Tibial nerve (tissue), 4 donors: ENCODE measurements around the gene PROM1. TPM values are rescaled to one million over a fixed set of nuclear protein-coding genes. Genes with fewer than 3 reads are reported as not detected.

Source experiments
- DNase-seq, 2 donors: peaks; one replicate each; pipeline ENCODE4 v3.0.0-alpha.2; 2019; ENCODE audit warnings: low spot score in 2 of 2
- H3K27ac ChIP-seq, 4 donors: fragments of 200-600 bp; sonication (generic) in 3 of 4; one replicate each; pipeline ENCODE4 v1.5.1; 2017 to 2019; ENCODE audit warnings: mild to moderate bottlenecking in 1 of 4
- H3K27me3 ChIP-seq, 2 donors: fragments of 200-600 bp; sonication (generic) in 1 of 2; one replicate each; pipeline versions ENCODE4 v1.5.1 to v1.6.0; 2017 to 2019
- H3K36me3 ChIP-seq, 3 donors: fragments of 200-600 bp; sonication (generic); one replicate each; pipeline ENCODE4 v1.5.1; 2018 to 2019
- H3K4me1 ChIP-seq, 4 donors: fragments of 200-600 bp; sonication (generic) in 3 of 4; one replicate each; pipeline ENCODE4 v1.5.1; 2017 to 2019
- H3K4me3 ChIP-seq, 4 donors: fragments of 200-600 bp; sonication (generic) in 3 of 4; one replicate each; pipeline ENCODE4 v1.5.1; 2017 to 2019; ENCODE audit warnings: mild to moderate bottlenecking in 1 of 4, moderate library complexity in 1 of 4
- H3K9me3 ChIP-seq, 4 donors: fragments of 200-600 bp; sonication (generic) in 3 of 4; one replicate each; pipeline ENCODE4 v1.5.1; 2017 to 2019
- EP300 ChIP-seq, 2 donors: sonication (generic); formaldehyde crosslinking; IDR thresholded peaks; one replicate each; pipeline ENCODE4 v1.6.1; 2017; ENCODE audit warnings: antibody characterized with exemption in 2 of 2, mild to moderate bottlenecking in 1 of 2
- POLR2A ChIP-seq, 2 donors: fragments of 450-650 bp; IDR thresholded peaks; one replicate each; pipeline ENCODE4 v1.6.1; 2017; ENCODE audit warnings: antibody characterized with exemption in 2 of 2, mild to moderate bottlenecking in 2 of 2, moderate library complexity in 2 of 2
- WGBS, 2 donors: methylation state at CpG; one replicate each; pipeline ENCODE4 v1.1.5; 2018; 5-methylcytosine and 5-hydroxymethylcytosine counted together
- total RNA-seq, 4 donors: library from RNA; depleted of rRNA; stranded (reverse); fragments of >200 nt; gene quantifications; one replicate each; pipeline ENCODE4 v1.1.0, GENCODE V29; 2016
- TF ChIP-seq, protein P1 (sequence below), 5 experiments: fragments of 200-600 bp in 3 of 5; fragments of 450-650 bp in 2 of 5; sonication (generic) in 3 of 5; IDR thresholded peaks; one replicate each; pipeline ENCODE4 v1.5.1; 2016 to 2019; ENCODE audit warnings: antibody characterized with exemption in 5 of 5, mild to moderate bottlenecking in 3 of 5, moderate library complexity in 2 of 5

The PROM1 gene
- total RNA-seq, 4 donors from 2014 or later, result not detected

GRCh38 chr4:16000708-16001483 is 82.9 kb downstream of the PROM1 start:
- Histone ChIP-seq H3K27me3 (no peaks in the 10 kb centered on the region), H3K9me3 (no peaks in the 10 kb centered on the region), H3K27ac (no peak overlapping the region), H3K4me1 (peaks cover 0 to 10% (median 0%) of the 10 kb centered on the region in 4 donors), H3K4me3 (no peak overlapping the region), H3K36me3 (no peaks in the 10 kb centered on the region)
- no peak for DNase-seq
- 75 to 80% methylated on average over 12 of the region's 12 CpGs for WGBS, 2 donors
- no peak for TF ChIP-seq POLR2A (IDR thresholded peaks at IDR 0.05)
- TF ChIP-seq EP300 (IDR thresholded peaks at IDR 0.05), result no peak
- TF ChIP-seq, protein P1, sequence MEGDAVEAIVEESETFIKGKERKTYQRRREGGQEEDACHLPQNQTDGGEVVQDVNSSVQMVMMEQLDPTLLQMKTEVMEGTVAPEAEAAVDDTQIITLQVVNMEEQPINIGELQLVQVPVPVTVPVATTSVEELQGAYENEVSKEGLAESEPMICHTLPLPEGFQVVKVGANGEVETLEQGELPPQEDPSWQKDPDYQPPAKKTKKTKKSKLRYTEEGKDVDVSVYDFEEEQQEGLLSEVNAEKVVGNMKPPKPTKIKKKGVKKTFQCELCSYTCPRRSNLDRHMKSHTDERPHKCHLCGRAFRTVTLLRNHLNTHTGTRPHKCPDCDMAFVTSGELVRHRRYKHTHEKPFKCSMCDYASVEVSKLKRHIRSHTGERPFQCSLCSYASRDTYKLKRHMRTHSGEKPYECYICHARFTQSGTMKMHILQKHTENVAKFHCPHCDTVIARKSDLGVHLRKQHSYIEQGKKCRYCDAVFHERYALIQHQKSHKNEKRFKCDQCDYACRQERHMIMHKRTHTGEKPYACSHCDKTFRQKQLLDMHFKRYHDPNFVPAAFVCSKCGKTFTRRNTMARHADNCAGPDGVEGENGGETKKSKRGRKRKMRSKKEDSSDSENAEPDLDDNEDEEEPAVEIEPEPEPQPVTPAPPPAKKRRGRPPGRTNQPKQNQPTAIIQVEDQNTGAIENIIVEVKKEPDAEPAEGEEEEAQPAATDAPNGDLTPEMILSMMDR (IDR thresholded peaks at IDR 0.05), result no peak

- no peak overlapping the region for H3K4me3 ChIP-seq
- no peaks in the 10 kb centered on the region for H3K36me3 ChIP-seq
- no peaks in the 10 kb centered on the region for H3K9me3 ChIP-seq
- TF ChIP-seq EP300 (IDR thresholded peaks at IDR 0.05), result no peak
- TF ChIP-seq, protein P1 (IDR thresholded peaks at IDR 0.05), result no peak
- TF ChIP-seq POLR2A (IDR thresholded peaks at IDR 0.05), result no peak
- peaks cover 0 to 9% (median 0%) of the 10 kb centered on the region in 4 donors for H3K4me1 ChIP-seq
- no peak for DNase-seq
- WGBS, 2 donors, result 45 to 53% methylated on average over 4 of the region's 4 CpGs
- H3K27me3 ChIP-seq, result no peaks in the 10 kb centered on the region
- no peak overlapping the region for H3K27ac ChIP-seq
Measured at GRCh38 chr4:15996773-15997172, 87.0 kb downstream of the PROM1 start.

DNA sequence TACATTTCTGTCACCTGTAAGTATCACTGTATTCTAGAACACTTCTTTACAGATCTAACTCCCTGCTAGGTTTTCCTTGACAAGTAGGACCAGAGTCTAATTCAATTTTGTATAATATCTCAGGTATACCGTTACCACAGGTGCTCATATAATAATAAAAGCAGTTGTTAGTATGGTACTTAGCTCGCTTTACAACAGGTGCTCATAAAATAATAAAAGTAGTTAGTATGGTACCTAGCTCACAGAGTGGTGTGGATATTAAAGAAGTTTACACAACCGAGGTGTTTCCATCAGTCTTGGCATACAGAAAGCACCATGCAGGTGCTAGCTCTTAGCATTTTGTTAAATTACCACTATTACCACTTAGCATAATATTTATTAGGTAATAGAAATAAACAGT is 88.0 kb downstream of the PROM1 start:
- no peaks in the 10 kb centered on the region for H3K36me3 ChIP-seq
- DNase-seq, result no peak
- WGBS, 2 donors, result 89 to 98% methylated on average over 3 of the region's 3 CpGs
- H3K9me3 ChIP-seq, result no peaks in the 10 kb centered on the region
- no peaks in the 10 kb centered on the region for H3K27me3 ChIP-seq
- no peak overlapping the region for H3K4me3 ChIP-seq
- no peak overlapping the region for H3K27ac ChIP-seq
- H3K4me1 ChIP-seq, result no peaks in the 10 kb centered on the region
- no peak for TF ChIP-seq EP300 (IDR thresholded peaks at IDR 0.05)
- TF ChIP-seq POLR2A (IDR thresholded peaks at IDR 0.05), result no peak
- TF ChIP-seq, protein P1 (IDR thresholded peaks at IDR 0.05), result no peak

GRCh38 chr4:15992167-15992485 is 91.7 kb downstream of the PROM1 start:
- H3K4me1 ChIP-seq, result no peaks in the 10 kb centered on the region
- no peaks in the 10 kb centered on the region for H3K9me3 ChIP-seq
- no peak for DNase-seq
- no peak overlapping the region for H3K4me3 ChIP-seq
- H3K36me3 ChIP-seq, result no peaks in the 10 kb centered on the region
- TF ChIP-seq, protein P1 (IDR thresholded peaks at IDR 0.05), result no peak
- no peak overlapping the region for H3K27ac ChIP-seq
- no peaks in the 10 kb centered on the region for H3K27me3 ChIP-seq
- 68 to 69% methylated on average over 2 of the region's 2 CpGs for WGBS, 2 donors

- Histone ChIP-seq H3K36me3 (no peaks in the 10 kb centered on the region), H3K27ac (no peak overlapping the region), H3K4me3 (no peak overlapping the region), H3K9me3 (no peaks in the 10 kb centered on the region), H3K27me3 (no peaks in the 10 kb centered on the region), H3K4me1 (no peaks in the 10 kb centered on the region)
- DNase-seq, result no peak
- TF ChIP-seq, protein P1 (IDR thresholded peaks at IDR 0.05), result no peak
- TF ChIP-seq EP300 (IDR thresholded peaks at IDR 0.05) (no peak), POLR2A (IDR thresholded peaks at IDR 0.05) (no peak)
- WGBS, 2 donors, result 68 to 75% methylated on average over 12 of the region's 12 CpGs
Measured at GRCh38 chr4:15990570-15991285, 93.1 kb downstream of the PROM1 start.
